ENCODE results near the gene OR2T29. TPM values are rescaled to one million over a fixed set of nuclear protein-coding genes. Genes with fewer than 3 reads are reported as not detected.

The OR2T29 gene
- total and polyA plus RNA-seq, 2 donors from 2014 or later: not detected

Other genes with a start within 250 kb of the OR2T29 start
- gene OR2M7, start 238.2 kb downstream of the OR2T29 start, total RNA-seq: not detected
- not detected for gene OR2M7, start 238.2 kb downstream of the OR2T29 start, polyA plus RNA-seq (ENCODE audit: insufficient read depth, low read depth, low replicate concordance)
- gene OR14C36, start 214.0 kb downstream of the OR2T29 start, total RNA-seq: not detected
- not detected for gene OR14C36, start 214.0 kb downstream of the OR2T29 start, polyA plus RNA-seq (ENCODE audit: insufficient read depth, low read depth, low replicate concordance)
- not detected for gene OR2T4, start 201.1 kb downstream of the OR2T29 start, total RNA-seq
- not detected for gene OR2T4, start 201.1 kb downstream of the OR2T29 start, polyA plus RNA-seq (ENCODE audit: insufficient read depth, low read depth, low replicate concordance)
- not detected for gene OR2T6, start 187.0 kb downstream of the OR2T29 start, total RNA-seq
- gene OR2T6, start 187.0 kb downstream of the OR2T29 start, polyA plus RNA-seq (ENCODE audit: insufficient read depth, low read depth, low replicate concordance): not detected
- gene OR2T1, start 159.7 kb downstream of the OR2T29 start, total RNA-seq: not detected
- gene OR2T1, start 159.7 kb downstream of the OR2T29 start, polyA plus RNA-seq (ENCODE audit: insufficient read depth, low read depth, low replicate concordance): not detected
- 0.28 TPM for gene OR2T2, start 117.1 kb downstream of the OR2T29 start, total RNA-seq
- gene OR2T2, start 117.1 kb downstream of the OR2T29 start, polyA plus RNA-seq (ENCODE audit: insufficient read depth, low read depth, low replicate concordance): not detected
- not detected for gene OR2T3, start 89.4 kb downstream of the OR2T29 start, total RNA-seq
- not detected for gene OR2T3, start 89.4 kb downstream of the OR2T29 start, polyA plus RNA-seq (ENCODE audit: insufficient read depth, low read depth, low replicate concordance)
- 0.09 TPM for gene OR2T5, start 74.2 kb downstream of the OR2T29 start, total RNA-seq
- gene OR2T5, start 74.2 kb downstream of the OR2T29 start, polyA plus RNA-seq (ENCODE audit: insufficient read depth, low read depth, low replicate concordance): not detected
- gene OR2G6, start 54.7 kb downstream of the OR2T29 start, total RNA-seq: 0.06 TPM
- gene OR2G6, start 54.7 kb downstream of the OR2T29 start, polyA plus RNA-seq (ENCODE audit: insufficient read depth, low read depth, low replicate concordance): 0.09 TPM
- not detected for gene OR2T34, start 12.0 kb upstream of the OR2T29 start, total RNA-seq
- not detected for gene OR2T34, start 12.0 kb upstream of the OR2T29 start, polyA plus RNA-seq (ENCODE audit: insufficient read depth, low read depth, low replicate concordance)
- gene OR2T10, start 34.9 kb upstream of the OR2T29 start, total RNA-seq: 0.41 TPM
- gene OR2T10, start 34.9 kb upstream of the OR2T29 start, polyA plus RNA-seq (ENCODE audit: insufficient read depth, low read depth, low replicate concordance): 1.1 TPM
- 0.57 TPM for gene OR2T11, start 72.3 kb upstream of the OR2T29 start, total RNA-seq
- not detected for gene OR2T11, start 72.3 kb upstream of the OR2T29 start, polyA plus RNA-seq (ENCODE audit: insufficient read depth, low read depth, low replicate concordance)
- 0.28 TPM for gene OR2T35, start 82.5 kb upstream of the OR2T29 start, total RNA-seq
- not detected for gene OR2T35, start 82.5 kb upstream of the OR2T29 start, polyA plus RNA-seq (ENCODE audit: insufficient read depth, low read depth, low replicate concordance)
- not detected for gene OR2T27, start 92.8 kb upstream of the OR2T29 start, total RNA-seq
- gene OR2T27, start 92.8 kb upstream of the OR2T29 start, polyA plus RNA-seq (ENCODE audit: insufficient read depth, low read depth, low replicate concordance): not detected
- not detected for gene OR14I1, start 140.0 kb upstream of the OR2T29 start, total RNA-seq
- not detected for gene OR14I1, start 140.0 kb upstream of the OR2T29 start, polyA plus RNA-seq (ENCODE audit: insufficient read depth, low read depth, low replicate concordance)
- gene LYPD8, start 193.0 kb upstream of the OR2T29 start, total RNA-seq: 3.2 TPM
- 0.92 TPM for gene LYPD8, start 193.0 kb upstream of the OR2T29 start, polyA plus RNA-seq (ENCODE audit: insufficient read depth, low read depth, low replicate concordance)

All from kidney (tissue), 2 donors.